Activated CD4-positive, CD25-positive, alpha-beta regulatory T cell (primary cell): ENCODE data around the gene ACBD4.

Source experiments
- DNase-seq, 4 experiments: peaks; one replicate each; lab custom pipeline; 2025; lab: John Stamatoyannopoulos, UW

Gene ACBD4

GRCh38 chr17:45104497-45104896, 31.0 kb upstream of the ACBD4 start:
- DNase-seq = no peak

GRCh38 chr17:45104907-45105624, 30.4 kb upstream of the ACBD4 start:
- DNase-seq = no peak

- DNase-seq = no peak
Measured at GRCh38 chr17:45106096-45106495, 29.4 kb upstream of the ACBD4 start.

- DNase-seq = no peak
Measured at GRCh38 chr17:45106582-45106981, 28.9 kb upstream of the ACBD4 start.

- DNase-seq = no peak
Measured at GRCh38 chr17:45107293-45108010, 28.0 kb upstream of the ACBD4 start.

GRCh38 chr17:45108051-45108450, 27.4 kb upstream of the ACBD4 start:
- no peak for DNase-seq

- no peak for DNase-seq
Measured at GRCh38 chr17:45108595-45109521, 26.6 kb upstream of the ACBD4 start.

GRCh38 chr17:45110676-45111611, 24.5 kb upstream of the ACBD4 start:
- no peak for DNase-seq

- no peak for DNase-seq
Measured at GRCh38 chr17:45111850-45112249, 23.6 kb upstream of the ACBD4 start.

- no peak for DNase-seq
Measured at GRCh38 chr17:45112559-45113423, 22.7 kb upstream of the ACBD4 start.

GRCh38 chr17:45113424-45113754, 22.1 kb upstream of the ACBD4 start:
- no peak for DNase-seq

- DNase-seq = no peak
Measured at GRCh38 chr17:45114117-45114932, 21.2 kb upstream of the ACBD4 start.

GRCh38 chr17:45115015-45115625, 20.4 kb upstream of the ACBD4 start:
- no peak for DNase-seq

- DNase-seq = no peak
Measured at GRCh38 chr17:45115871-45116270, 19.6 kb upstream of the ACBD4 start.

- no peak for DNase-seq
Measured at GRCh38 chr17:45116434-45117016, 19.0 kb upstream of the ACBD4 start.

GRCh38 chr17:45117334-45117733, 18.2 kb upstream of the ACBD4 start:
- no peak for DNase-seq

GRCh38 chr17:45117848-45118646, 17.4 kb upstream of the ACBD4 start:
- no peak for DNase-seq

GRCh38 chr17:45118691-45119090, 16.8 kb upstream of the ACBD4 start:
- no peak for DNase-seq
